ENCODE measurements around the gene COPZ2. TPM values are rescaled to one million over a fixed set of nuclear protein-coding genes. Genes with fewer than 3 reads are reported as not detected.

Gene COPZ2
- total and polyA plus RNA-seq, 10 donors = 6.0 to 15.0 (median 8.8) TPM

- 85 to 88% (median 86%) methylated on average over 5 of the region's 5 CpGs for WGBS, 5 donors
- H3K36me3 ChIP-seq = peaks cover 3 to 45% (median 19%) of the 10 kb centered on the region in 6 donors
- H3K4me3 ChIP-seq = no peak overlapping the region
- intact Hi-C loops (cut with DNase I; ENCODE audit: low total_unique reads) = no loop called here
- TF ChIP-seq POLR2AphosphoS5 (IDR thresholded peaks at IDR 0.05) = no peak
- TF ChIP-seq POLR2A (IDR thresholded peaks at IDR 0.05) = no peak
- no peak for TF ChIP-seq CTCF (IDR thresholded peaks at IDR 0.05 in 8 of 11, conservative IDR thresholded peaks at IDR 0.05 in 3 of 11)
- H3K4me1 ChIP-seq = peaks cover 0 to 45% (median 28%) of the 10 kb centered on the region in 6 donors
- no peaks in the 10 kb centered on the region for H3K9me3 ChIP-seq
- no peaks in the 10 kb centered on the region for H3K27me3 ChIP-seq (replicated peaks in 1 of 7)
- DNase-seq = peak; percentile 32
- no peak overlapping the region for H3K27ac ChIP-seq
Measured at GRCh38 chr17:47986520-47986919, 51.1 kb downstream of the COPZ2 start.

GRCh38 chr17:47983492-47984223 lies 53.9 kb downstream of the COPZ2 start:
- H3K27me3 ChIP-seq (replicated peaks in 1 of 7) = no peaks in the 10 kb centered on the region
- peaks cover 3 to 74% (median 48%) of the 10 kb centered on the region in 6 donors for H3K36me3 ChIP-seq
- no peak for DNase-seq
- peaks cover 0 to 55% (median 37%) of the 10 kb centered on the region in 6 donors for H3K4me1 ChIP-seq
- intact Hi-C loops (cut with DNase I; ENCODE audit: low total_unique reads) = no loop called here
- peak overlapping the region in 4 of 8 donors; percentile 1 to 49 (median 24) for H3K27ac ChIP-seq
- no peaks in the 10 kb centered on the region for H3K9me3 ChIP-seq
- H3K4me3 ChIP-seq = no peak overlapping the region
- 75 to 86% (median 81%) methylated on average over 11 of the region's 11 CpGs for WGBS, 5 donors
- TF ChIP-seq POLR2AphosphoS5 (IDR thresholded peaks at IDR 0.05) (no peak), CTCF (IDR thresholded peaks at IDR 0.05 in 8 of 11, conservative IDR thresholded peaks at IDR 0.05 in 3 of 11) (no peak), POLR2A (IDR thresholded peaks at IDR 0.05) (no peak)

- Histone ChIP-seq H3K27me3 (replicated peaks in 1 of 7) (no peaks in the 10 kb centered on the region), H3K36me3 (peaks cover 3 to 82% (median 56%) of the 10 kb centered on the region in 6 donors), H3K27ac (peak overlapping the region in 4 of 8 donors; percentile 1 to 49 (median 24)), H3K9me3 (no peaks in the 10 kb centered on the region), H3K4me1 (peaks cover 0 to 56% (median 40%) of the 10 kb centered on the region in 6 donors), H3K4me3 (no peak overlapping the region)
- WGBS, 5 donors = 63 to 81% (median 67%) methylated on average over 8 to 9 of the region's 9 CpGs
- intact Hi-C loops (cut with DNase I; ENCODE audit: low total_unique reads) = no loop called here
- DNase-seq = no peak
- TF ChIP-seq POLR2AphosphoS5 (IDR thresholded peaks at IDR 0.05) = no peak
- no peak for TF ChIP-seq POLR2A (IDR thresholded peaks at IDR 0.05)
- no peak for TF ChIP-seq CTCF (IDR thresholded peaks at IDR 0.05 in 8 of 11, conservative IDR thresholded peaks at IDR 0.05 in 3 of 11)
Measured at GRCh38 chr17:47982645-47983390, 54.8 kb downstream of the COPZ2 start.

All from spleen (tissue), 11 donors.